ENCODE results near the gene MRGPRF.
"Not testable (repeated sequence)": the region's sequence is repeated elsewhere in the genome, so short reads cannot be mapped to it uniquely, and the experiment has no call there.

MRGPRF gene

DNA sequence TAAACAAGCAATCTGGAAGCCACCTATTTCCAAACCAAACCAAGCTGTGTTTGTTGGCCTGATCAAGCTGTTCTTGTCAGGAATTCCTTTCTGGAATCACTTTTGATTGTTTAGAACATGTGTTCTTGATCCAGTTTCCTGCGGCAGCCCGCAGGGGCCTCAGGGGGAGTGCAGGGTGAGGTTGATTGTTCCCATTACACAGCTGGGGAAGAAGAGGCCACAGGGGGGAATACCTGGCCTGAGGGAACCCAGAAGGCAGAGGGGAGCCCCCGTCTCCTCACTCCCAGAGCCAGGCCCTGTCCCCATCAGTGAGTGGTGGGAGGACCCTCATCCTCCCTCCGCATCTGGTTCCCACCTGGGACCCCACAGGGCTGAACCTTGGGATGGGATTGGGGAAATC is 36.5 kb downstream of the MRGPRF start:
- Histone ChIP-seq H3K4me3 (ENCODE audit: low read length) (no peak overlapping the region), H3K79me2 (ENCODE audit: low read length) (no peaks in the 10 kb centered on the region), H4K20me1 (ENCODE audit: insufficient read depth, low read length) (no peaks in the 10 kb centered on the region), H2AFZ (ENCODE audit: low read depth, low read length) (no peak overlapping the region), H3K27ac (ENCODE audit: low read length) (no peak overlapping the region), H3K9me3 (ENCODE audit: insufficient read depth, low read length) (no peaks in the 10 kb centered on the region), H3K36me3 (replicated peaks; ENCODE audit: low read depth, low read length) (no peaks in the 10 kb centered on the region), H3K4me1 (ENCODE audit: low read length) (no peaks in the 10 kb centered on the region), H3K27me3 (ENCODE audit: low read depth, low read length) (peaks cover 11% of the 10 kb centered on the region), H3K4me2 (ENCODE audit: low read length) (no peak overlapping the region), H3K9ac (ENCODE audit: low read length) (no peak overlapping the region)
- TF ChIP-seq EZH2phosphoT487 (IDR thresholded peaks at IDR 0.05; ENCODE audit: low read depth): no peak
- TF ChIP-seq, protein P1, sequence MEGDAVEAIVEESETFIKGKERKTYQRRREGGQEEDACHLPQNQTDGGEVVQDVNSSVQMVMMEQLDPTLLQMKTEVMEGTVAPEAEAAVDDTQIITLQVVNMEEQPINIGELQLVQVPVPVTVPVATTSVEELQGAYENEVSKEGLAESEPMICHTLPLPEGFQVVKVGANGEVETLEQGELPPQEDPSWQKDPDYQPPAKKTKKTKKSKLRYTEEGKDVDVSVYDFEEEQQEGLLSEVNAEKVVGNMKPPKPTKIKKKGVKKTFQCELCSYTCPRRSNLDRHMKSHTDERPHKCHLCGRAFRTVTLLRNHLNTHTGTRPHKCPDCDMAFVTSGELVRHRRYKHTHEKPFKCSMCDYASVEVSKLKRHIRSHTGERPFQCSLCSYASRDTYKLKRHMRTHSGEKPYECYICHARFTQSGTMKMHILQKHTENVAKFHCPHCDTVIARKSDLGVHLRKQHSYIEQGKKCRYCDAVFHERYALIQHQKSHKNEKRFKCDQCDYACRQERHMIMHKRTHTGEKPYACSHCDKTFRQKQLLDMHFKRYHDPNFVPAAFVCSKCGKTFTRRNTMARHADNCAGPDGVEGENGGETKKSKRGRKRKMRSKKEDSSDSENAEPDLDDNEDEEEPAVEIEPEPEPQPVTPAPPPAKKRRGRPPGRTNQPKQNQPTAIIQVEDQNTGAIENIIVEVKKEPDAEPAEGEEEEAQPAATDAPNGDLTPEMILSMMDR (IDR thresholded peaks at IDR 0.05; ENCODE audit: low read depth, low read length): no peak

DNA sequence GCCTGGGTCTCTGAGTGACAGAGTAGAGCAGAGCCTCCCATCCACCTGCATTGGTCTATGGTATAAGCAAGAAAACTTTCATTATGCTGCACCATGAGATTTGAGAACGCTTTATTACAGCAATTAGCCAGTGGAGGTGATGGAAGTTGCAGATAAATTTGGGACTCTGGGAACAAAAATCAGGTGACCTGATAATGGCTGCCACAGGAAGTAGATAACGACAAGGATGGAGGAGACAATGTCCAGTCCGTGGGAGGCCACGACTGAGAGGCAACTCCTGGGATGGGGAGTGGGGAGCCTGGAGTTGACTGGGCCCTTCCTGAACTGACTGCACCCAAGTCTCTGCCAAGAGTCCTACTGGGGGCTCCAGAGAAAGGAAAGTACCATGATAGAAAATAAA is 37.0 kb downstream of the MRGPRF start:
- no peak overlapping the region for H3K27ac ChIP-seq (ENCODE audit: low read length)
- no peak overlapping the region for H3K9ac ChIP-seq (ENCODE audit: low read length)
- TF ChIP-seq, protein P1 (IDR thresholded peaks at IDR 0.05; ENCODE audit: low read depth, low read length): no peak
- no peak for TF ChIP-seq EZH2phosphoT487 (IDR thresholded peaks at IDR 0.05; ENCODE audit: low read depth)
- no peaks in the 10 kb centered on the region for H3K4me1 ChIP-seq (ENCODE audit: low read length)
- H3K4me2 ChIP-seq (ENCODE audit: low read length): no peak overlapping the region
- no peaks in the 10 kb centered on the region for H3K36me3 ChIP-seq (replicated peaks; ENCODE audit: low read depth, low read length)
- no peaks in the 10 kb centered on the region for H3K9me3 ChIP-seq (ENCODE audit: insufficient read depth, low read length)
- no peak overlapping the region for H2AFZ ChIP-seq (ENCODE audit: low read depth, low read length)
- H4K20me1 ChIP-seq (ENCODE audit: insufficient read depth, low read length): no peaks in the 10 kb centered on the region
- peaks cover 15% of the 10 kb centered on the region for H3K27me3 ChIP-seq (ENCODE audit: low read depth, low read length)
- H3K79me2 ChIP-seq (ENCODE audit: low read length): no peaks in the 10 kb centered on the region
- no peak overlapping the region for H3K4me3 ChIP-seq (ENCODE audit: low read length)

DNA sequence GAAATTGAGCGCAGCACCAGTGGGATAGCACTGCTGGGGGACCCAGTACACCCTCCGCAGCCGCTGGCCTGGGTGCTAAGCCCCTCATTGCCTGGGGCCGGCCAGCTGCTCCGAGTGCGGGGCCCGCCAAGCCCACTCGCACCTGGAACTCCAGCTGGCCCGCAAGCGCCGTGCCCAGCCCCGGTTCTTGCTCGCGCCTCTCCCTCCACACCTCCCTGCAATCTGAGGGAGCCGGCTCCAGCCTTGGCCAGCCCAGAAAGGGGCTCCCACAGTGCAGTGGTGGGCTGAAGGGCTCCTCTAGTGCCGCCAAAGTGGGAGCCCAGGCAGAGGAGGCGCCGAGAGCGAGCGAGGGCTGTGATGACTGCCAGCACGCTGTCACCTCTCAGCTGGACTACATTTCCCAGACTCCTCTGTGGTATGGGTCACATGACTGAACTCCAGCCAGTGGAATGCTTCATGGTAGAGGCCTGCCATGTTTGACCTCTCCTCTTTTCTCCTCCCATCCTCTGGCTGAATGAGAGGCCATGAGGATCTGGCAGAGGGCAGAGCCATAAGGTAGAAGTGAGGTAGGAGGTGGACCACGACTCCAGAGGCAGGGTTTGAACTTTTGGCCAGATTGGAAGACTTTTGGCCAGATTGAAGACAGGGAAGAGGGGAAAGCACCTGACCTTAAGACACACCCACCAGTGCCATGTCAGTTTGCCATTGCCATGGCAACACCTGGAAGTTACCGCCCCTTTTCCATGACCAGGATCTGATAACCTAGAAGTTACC is 38.4 kb downstream of the MRGPRF start:
- H3K9me3 ChIP-seq (ENCODE audit: insufficient read depth, low read length): no peaks in the 10 kb centered on the region
- H3K4me3 ChIP-seq (ENCODE audit: low read length): no peak overlapping the region
- no peaks in the 10 kb centered on the region for H3K79me2 ChIP-seq (ENCODE audit: low read length)
- H4K20me1 ChIP-seq (ENCODE audit: insufficient read depth, low read length): no peaks in the 10 kb centered on the region
- H3K27ac ChIP-seq (ENCODE audit: low read length): no peak overlapping the region
- H3K9ac ChIP-seq (ENCODE audit: low read length): no peak overlapping the region
- H3K4me2 ChIP-seq (ENCODE audit: low read length): no peak overlapping the region; the same call in 1 of the 2 replicates
- no peaks in the 10 kb centered on the region for H3K4me1 ChIP-seq (ENCODE audit: low read length)
- H3K36me3 ChIP-seq (replicated peaks; ENCODE audit: low read depth, low read length): no peaks in the 10 kb centered on the region
- peak overlapping the region; percentile 16; the same call in 1 of the 2 replicates for H2AFZ ChIP-seq (ENCODE audit: low read depth, low read length)
- peaks cover 27% of the 10 kb centered on the region for H3K27me3 ChIP-seq (ENCODE audit: low read depth, low read length)
- TF ChIP-seq EZH2phosphoT487 (IDR thresholded peaks at IDR 0.05; ENCODE audit: low read depth): no peak
- TF ChIP-seq, protein P1 (IDR thresholded peaks at IDR 0.05; ENCODE audit: low read depth, low read length): no peak

DNA sequence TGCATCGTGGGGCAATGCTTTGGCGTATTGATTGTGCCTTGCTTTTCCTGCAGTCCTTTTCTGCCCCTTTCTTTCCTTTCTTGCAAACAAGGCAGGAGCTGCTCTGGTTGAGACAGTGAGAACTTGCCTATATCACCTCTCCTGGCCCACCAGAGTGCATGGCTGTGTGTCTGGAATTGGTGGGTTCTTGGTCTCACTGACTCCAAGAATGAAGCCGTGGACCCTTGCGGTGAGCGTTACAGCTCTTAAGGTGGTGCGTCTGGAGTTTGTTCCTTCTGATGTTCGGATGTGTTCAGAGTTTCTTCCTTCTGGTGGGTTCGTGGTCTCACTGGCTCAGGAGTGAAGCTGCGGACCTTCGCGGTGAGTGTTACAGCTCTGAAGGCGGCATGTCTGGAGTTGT is 39.3 kb downstream of the MRGPRF start:
- H3K9ac ChIP-seq (ENCODE audit: low read length); H3K4me3 ChIP-seq (ENCODE audit: low read length); H2AFZ ChIP-seq (ENCODE audit: low read depth, low read length); H3K9me3 ChIP-seq (ENCODE audit: insufficient read depth, low read length); H3K79me2 ChIP-seq (ENCODE audit: low read length); H4K20me1 ChIP-seq (ENCODE audit: insufficient read depth, low read length); H3K36me3 ChIP-seq (replicated peaks; ENCODE audit: low read depth, low read length); H3K4me1 ChIP-seq (ENCODE audit: low read length); H3K27ac ChIP-seq (ENCODE audit: low read length); H3K4me2 ChIP-seq (ENCODE audit: low read length): not testable (repeated sequence)
- peaks cover 27% of the 10 kb centered on the region for H3K27me3 ChIP-seq (ENCODE audit: low read depth, low read length)

Data from OCI-LY3 (cell line).